Measurements from ENCODE around the gene IGSF23.

DNA sequence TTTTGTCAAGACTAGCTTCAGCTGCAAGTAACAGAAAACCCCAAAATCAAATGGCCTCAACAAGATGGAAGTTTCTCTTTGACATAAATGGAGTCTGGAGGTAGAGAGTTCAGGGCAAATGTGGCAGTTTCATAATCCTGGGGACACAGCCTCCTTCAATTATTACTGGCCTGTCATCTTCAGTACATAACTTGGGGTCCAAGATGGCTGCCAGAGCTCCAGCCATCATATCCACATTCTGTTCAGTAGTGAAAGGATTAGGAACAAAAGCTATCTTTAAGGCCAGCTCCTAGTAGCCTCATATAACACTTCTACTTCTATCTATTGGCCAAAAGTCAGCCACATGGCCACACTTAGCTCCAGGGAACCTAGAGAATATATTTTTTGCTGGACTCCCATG lies 15.0 kb upstream of the IGSF23 start:
- TF ChIP-seq, protein P1, sequence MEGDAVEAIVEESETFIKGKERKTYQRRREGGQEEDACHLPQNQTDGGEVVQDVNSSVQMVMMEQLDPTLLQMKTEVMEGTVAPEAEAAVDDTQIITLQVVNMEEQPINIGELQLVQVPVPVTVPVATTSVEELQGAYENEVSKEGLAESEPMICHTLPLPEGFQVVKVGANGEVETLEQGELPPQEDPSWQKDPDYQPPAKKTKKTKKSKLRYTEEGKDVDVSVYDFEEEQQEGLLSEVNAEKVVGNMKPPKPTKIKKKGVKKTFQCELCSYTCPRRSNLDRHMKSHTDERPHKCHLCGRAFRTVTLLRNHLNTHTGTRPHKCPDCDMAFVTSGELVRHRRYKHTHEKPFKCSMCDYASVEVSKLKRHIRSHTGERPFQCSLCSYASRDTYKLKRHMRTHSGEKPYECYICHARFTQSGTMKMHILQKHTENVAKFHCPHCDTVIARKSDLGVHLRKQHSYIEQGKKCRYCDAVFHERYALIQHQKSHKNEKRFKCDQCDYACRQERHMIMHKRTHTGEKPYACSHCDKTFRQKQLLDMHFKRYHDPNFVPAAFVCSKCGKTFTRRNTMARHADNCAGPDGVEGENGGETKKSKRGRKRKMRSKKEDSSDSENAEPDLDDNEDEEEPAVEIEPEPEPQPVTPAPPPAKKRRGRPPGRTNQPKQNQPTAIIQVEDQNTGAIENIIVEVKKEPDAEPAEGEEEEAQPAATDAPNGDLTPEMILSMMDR (IDR thresholded peaks at IDR 0.05 in 4 of 5, conservative IDR thresholded peaks at IDR 0.05 in 1 of 5), result no peak
- TF ChIP-seq POLR2A (IDR thresholded peaks at IDR 0.05), result no peak

Data from gastrocnemius medialis (tissue), 4 donors.